DMS153 treated with DMSO at 0.1 percent for 48 hours (cell line): Measurements from ENCODE around the gene AFAP1L1.

Source experiments
- DNase-seq: peaks from one replicate; lab custom pipeline; 2025; ENCODE audit not compliant: unreplicated experiment; lab: John Stamatoyannopoulos, UW

The AFAP1L1 gene

GRCh38 chr5:149271716-149272563, at the start of gene AFAP1L1:
Gene AFAP1L1 (plus strand): TSS chr5:149271859. CDS start chr5:149271969, 110 bp downstream.
- DNase-seq = no peak

GRCh38 chr5:149223081-149223848, 48.4 kb upstream of the AFAP1L1 start:
- DNase-seq = no peak

GRCh38 chr5:149224282-149224681, 47.4 kb upstream of the AFAP1L1 start:
- no peak for DNase-seq

GRCh38 chr5:149227168-149227826, 44.4 kb upstream of the AFAP1L1 start:
- no peak for DNase-seq

- peak; percentile 2 for DNase-seq
These were observed 42.9 kb upstream of the AFAP1L1 start for GRCh38 chr5:149228618-149229297.

- no peak for DNase-seq
These were observed 42.2 kb upstream of the AFAP1L1 start for GRCh38 chr5:149229298-149229937.

GRCh38 chr5:149235841-149236240, 35.8 kb upstream of the AFAP1L1 start:
- no peak for DNase-seq

- no peak for DNase-seq
These were observed 34.0 kb upstream of the AFAP1L1 start for GRCh38 chr5:149237662-149238061.

GRCh38 chr5:149238540-149238939, 33.1 kb upstream of the AFAP1L1 start:
- no peak for DNase-seq

- no peak for DNase-seq
These were observed 31.7 kb upstream of the AFAP1L1 start for GRCh38 chr5:149239917-149240316.

- DNase-seq = no peak
These were observed 31.2 kb upstream of the AFAP1L1 start for GRCh38 chr5:149240354-149240998.

- no peak for DNase-seq
These were observed 29.3 kb upstream of the AFAP1L1 start for GRCh38 chr5:149242339-149242738.

GRCh38 chr5:149246906-149247305, 24.8 kb upstream of the AFAP1L1 start:
- no peak for DNase-seq

- no peak for DNase-seq
These were observed 23.9 kb upstream of the AFAP1L1 start for GRCh38 chr5:149247726-149248125.

GRCh38 chr5:149251546-149251945, 20.1 kb upstream of the AFAP1L1 start:
- DNase-seq = no peak

GRCh38 chr5:149254506-149254905, 17.2 kb upstream of the AFAP1L1 start:
- DNase-seq = no peak

GRCh38 chr5:149256451-149256850, 15.2 kb upstream of the AFAP1L1 start:
- DNase-seq = no peak

GRCh38 chr5:149257131-149257530, 14.5 kb upstream of the AFAP1L1 start:
- DNase-seq = no peak

- DNase-seq = no peak
These were observed 13.6 kb upstream of the AFAP1L1 start for GRCh38 chr5:149257889-149258705.
